SK-N-MC (cell line): ENCODE measurements around the gene PPIAL4G.
"Not testable (repeated sequence)": the region's sequence is repeated elsewhere in the genome, so short reads cannot be mapped to it uniquely, and the experiment has no call there.

Experiments
- DNase-seq: peaks from one replicate; pipeline ENCODE4 v3.0.0-alpha.2; 2011; ENCODE audit warnings: low read depth, low spot score
- H3K27ac ChIP-seq: fragments of 200-600 bp; sonication (generic); 2 replicates; pipeline ENCODE4 v1.5.1; 2016; ENCODE audit warnings: mixed run types
- H3K36me3 ChIP-seq: fragments of 200-600 bp; sonication (generic); 2 replicates; pipeline ENCODE4 v1.6.1; 2017; ENCODE audit warnings: antibody characterized with exemption, low read length, mixed read lengths; ENCODE audit not compliant: insufficient read depth
- H3K4me3 ChIP-seq: fragments of 200-600 bp; sonication (generic); 2 replicates; pipeline ENCODE4 v1.5.1; 2016
- H3K9ac ChIP-seq: fragments of 200-600 bp; sonication (generic); 2 replicates; pipeline ENCODE4 v1.8.0; 2017; ENCODE audit warnings: mixed run types, mixed read lengths; ENCODE audit not compliant: insufficient read length
- H3K9me3 ChIP-seq: fragments of 200-600 bp; sonication (generic); 2 replicates; pipeline ENCODE4 v1.6.1; 2017; ENCODE audit warnings: low read depth, mild to moderate bottlenecking, antibody characterized with exemption, low read length, moderate library complexity, mixed read lengths
- EZH2 ChIP-seq: fragments of 200-600 bp; sonication (generic); IDR thresholded peaks from one replicate; pipeline ENCODE4 v1.6.1; 2017; ENCODE audit warnings: antibody characterized with exemption
- FOXP2 ChIP-seq: optimal IDR thresholded peaks from 2 replicates; pipeline ENCODE3; 2011; ENCODE audit warnings: mild to moderate bottlenecking, moderate library complexity; ENCODE audit not compliant: insufficient read depth; ENCODE audit errors: extremely low read length, control extremely low read depth
- POLR2AphosphoS5 ChIP-seq: IDR thresholded peaks from 2 replicates; pipeline ENCODE4 v1.6.1; 2012; ENCODE audit warnings: mild to moderate bottlenecking, low read depth, low read length, borderline replicate concordance

The PPIAL4G gene

DNA sequence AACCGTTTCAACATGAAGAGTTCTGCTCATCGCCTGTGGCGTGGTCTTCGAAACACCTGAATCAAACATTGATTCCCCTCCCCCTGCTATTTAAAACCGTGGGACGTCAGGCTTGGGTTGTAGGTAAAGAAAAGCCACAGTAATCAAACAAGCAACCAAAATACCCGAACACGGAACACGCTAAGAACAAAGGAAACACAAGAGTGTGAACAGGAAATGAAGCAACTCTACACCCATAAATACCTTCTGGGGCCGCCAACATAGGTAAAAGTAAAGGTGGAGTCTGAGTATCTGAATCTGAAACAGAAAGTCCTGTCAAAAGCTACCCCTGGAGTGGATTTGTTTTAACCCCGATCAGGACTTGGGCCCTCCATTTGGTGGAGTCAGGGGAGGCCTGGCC lies 24.7 kb downstream of the PPIAL4G start:
- H3K36me3 ChIP-seq, DNase-seq, H3K9ac ChIP-seq, H3K9me3 ChIP-seq, H3K27ac ChIP-seq: not testable (repeated sequence)
- peak overlapping the region; percentile 64 for H3K4me3 ChIP-seq

DNA sequence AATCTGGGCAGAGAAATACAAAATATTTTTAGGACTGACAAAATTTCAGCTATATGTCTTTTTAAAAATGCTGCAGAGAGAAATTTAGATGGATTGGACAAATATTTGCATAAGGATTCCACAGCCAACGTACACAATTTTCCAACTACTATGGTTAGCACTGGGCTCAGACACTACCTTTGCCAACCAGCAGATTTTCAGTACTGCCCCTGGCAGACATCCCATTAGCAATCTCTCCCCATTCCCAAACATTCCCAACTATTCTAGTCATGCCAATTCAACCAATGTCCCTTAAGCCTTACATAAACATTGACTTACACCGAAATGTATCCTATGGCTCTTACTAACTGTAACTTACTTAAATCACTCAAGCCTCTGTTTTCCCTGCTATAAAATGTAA lies 30.3 kb downstream of the PPIAL4G start:
- DNase-seq, H3K9me3 ChIP-seq, H3K36me3 ChIP-seq, H3K4me3 ChIP-seq, H3K9ac ChIP-seq, H3K27ac ChIP-seq: not testable (repeated sequence)

DNA sequence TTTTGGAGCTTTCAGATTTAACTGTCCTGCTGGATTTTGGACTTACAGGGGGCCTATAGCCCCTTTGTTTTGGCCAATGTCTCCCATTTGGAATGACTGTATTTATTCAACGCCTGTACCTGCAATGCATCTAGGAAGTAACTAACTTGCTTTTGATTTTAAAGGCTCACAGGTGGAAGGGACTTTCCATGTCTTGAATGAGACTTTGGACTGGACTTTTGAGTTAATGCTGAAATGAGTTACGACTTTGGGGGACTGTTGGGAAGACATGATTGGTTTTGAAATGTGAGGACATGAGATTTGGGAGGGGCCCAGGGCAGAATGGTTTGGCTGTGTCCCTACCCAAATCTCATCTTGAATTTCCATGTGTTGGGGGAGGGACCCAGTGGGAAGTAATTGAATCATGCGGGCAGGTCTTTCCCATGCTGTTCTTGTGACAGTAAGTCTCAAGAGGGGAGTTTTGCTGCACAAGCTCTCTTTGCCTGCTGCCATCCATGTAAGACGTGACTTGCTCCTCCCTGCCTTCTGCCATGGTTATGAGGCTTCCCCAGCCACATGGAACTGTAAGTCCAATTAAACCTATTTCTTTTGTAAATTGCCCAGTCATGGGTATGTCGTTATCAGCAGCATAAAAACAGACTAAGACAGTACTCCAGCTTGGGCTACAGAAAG lies 43.3 kb downstream of the PPIAL4G start:
- not testable (repeated sequence) for H3K9me3 ChIP-seq, H3K36me3 ChIP-seq, H3K27ac ChIP-seq, H3K4me3 ChIP-seq, H3K9ac ChIP-seq, DNase-seq

DNA sequence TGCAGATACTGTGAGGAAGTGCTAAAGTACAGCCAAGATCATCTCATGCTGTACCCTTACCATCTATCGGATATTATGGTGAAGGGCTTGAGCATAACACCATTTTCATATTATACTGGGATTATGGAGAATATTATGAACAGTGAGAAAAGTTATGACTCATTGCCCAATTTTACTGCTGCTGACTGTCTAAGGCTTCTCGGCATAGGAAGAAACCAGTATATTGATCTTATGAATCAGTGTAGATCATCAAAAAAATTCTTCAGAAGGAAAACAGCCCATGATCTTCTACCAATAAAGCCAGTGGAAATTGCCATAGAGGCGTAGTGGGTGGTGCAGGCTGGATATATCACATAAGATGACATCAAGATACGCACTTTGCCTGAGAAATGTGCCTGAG lies 47.7 kb downstream of the PPIAL4G start:
- Histone ChIP-seq H3K36me3 (no peaks in the 10 kb centered on the region), H3K4me3 (no peak overlapping the region), H3K9ac (no peak overlapping the region), H3K27ac (no peak overlapping the region), H3K9me3 (no peaks in the 10 kb centered on the region)
- no peak for TF ChIP-seq POLR2AphosphoS5
- no peak for TF ChIP-seq FOXP2
- TF ChIP-seq EZH2: no peak
- no peak for DNase-seq

DNA sequence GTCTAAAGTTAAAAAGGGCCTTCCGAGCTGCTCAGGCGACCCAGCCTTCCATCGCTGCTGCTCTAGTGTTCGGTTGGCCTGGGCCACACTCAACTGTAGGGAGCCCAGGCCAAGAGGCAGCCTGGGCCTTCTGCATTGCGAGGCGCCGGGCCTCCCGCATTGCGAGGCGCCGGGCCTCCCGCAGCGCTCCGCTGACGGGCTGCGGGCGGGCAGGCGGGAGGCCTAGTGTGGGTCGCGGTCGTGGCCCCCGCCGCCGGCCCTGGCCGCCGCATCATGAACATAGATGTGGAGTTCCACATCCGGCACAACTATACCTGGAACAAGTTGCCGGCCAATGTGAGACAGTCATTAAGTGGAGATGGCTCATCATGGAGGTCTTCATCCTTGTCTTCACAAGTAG lies 48.3 kb downstream of the PPIAL4G start:
- no peak for DNase-seq
- Histone ChIP-seq H3K27ac (no peak overlapping the region), H3K36me3 (no peaks in the 10 kb centered on the region), H3K9ac (no peak overlapping the region), H3K4me3 (no peak overlapping the region), H3K9me3 (no peaks in the 10 kb centered on the region)
- TF ChIP-seq FOXP2: no peak
- no peak for TF ChIP-seq EZH2
- no peak for TF ChIP-seq POLR2AphosphoS5

DNA sequence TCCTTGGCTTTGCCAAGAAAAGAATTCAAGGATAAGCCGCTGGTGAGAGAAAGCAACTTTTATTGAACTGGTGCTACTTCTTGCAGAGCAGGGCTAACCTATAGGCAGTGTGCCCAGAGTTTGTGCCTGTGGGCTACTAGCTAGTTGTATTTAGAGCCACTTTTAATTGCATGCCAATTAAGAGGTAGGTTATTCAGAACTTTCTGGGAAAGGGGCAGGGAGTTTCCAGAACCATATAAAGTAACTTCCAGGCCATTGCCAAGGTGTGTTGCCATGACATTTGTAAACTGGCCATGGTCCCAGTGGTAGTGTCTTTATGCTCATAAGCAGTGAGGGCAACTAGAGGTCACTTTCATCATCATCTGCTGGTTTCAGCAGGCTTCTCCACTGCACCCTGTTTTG lies 50.2 kb downstream of the PPIAL4G start:
- H3K27ac ChIP-seq, H3K36me3 ChIP-seq, H3K9me3 ChIP-seq, H3K9ac ChIP-seq, H3K4me3 ChIP-seq, DNase-seq: not testable (repeated sequence)
